Endothelial cell of umbilical vein (primary cell): ENCODE results near the gene RASL10B. TPM values are rescaled to one million over a fixed set of nuclear protein-coding genes. Genes with fewer than 3 reads are reported as not detected.

Experiments used
- BruUV-seq: library from RNA; stranded (reverse); fragments of 400-500 nt; replicated peaks from 2 replicates; lab custom pipeline; 2021; lab: Mats Ljungman, UMichigan
- CTCF ChIA-PET: fragments of 300-600, 350-600 bp; sonication (Branson Sonifier 250); formaldehyde crosslinking; loops from one replicate; lab custom pipeline; 2021; ENCODE audit warnings: antibody characterized with exemption, inconsistent platforms; lab: Charles Lee
- POLR2A ChIA-PET: fragments of 300-600, 350-600 bp; sonication (Branson Sonifier 250); formaldehyde crosslinking; loops from one replicate; lab custom pipeline; 2021; ENCODE audit warnings: antibody characterized with exemption, inconsistent platforms; lab: Charles Lee
- DNase-seq: peaks from one replicate; pipeline ENCODE4 v3.0.0-alpha.2; 2011; ENCODE audit warnings: low read depth, low spot score
- FAIRE-seq: peaks from 2 replicates; lab custom pipeline; 2011; peaks lifted over from hg19 to GRCh38; lab: Jason Lieb, UNC
- H2AFZ ChIP-seq: 2 replicates; pipeline ENCODE4 v1.6.0; 2012; ENCODE audit warnings: low read depth, low read length, control low read depth, inconsistent platforms
- H3K27ac ChIP-seq: 2 replicates; pipeline ENCODE4 v1.5.1; 2011; ENCODE audit warnings: low read depth, mild to moderate bottlenecking, control low read depth, low read length, moderate library complexity; ENCODE audit not compliant: insufficient read depth
- H3K27me3 ChIP-seq, 2 experiments: 2 replicates each; pipeline versions ENCODE4 v1.6.0 to v1.6.1; 2011; ENCODE audit warnings: low read length in 2 of 2, mixed read lengths in 1 of 2; ENCODE audit not compliant: control insufficient read depth in 2 of 2, insufficient read depth in 2 of 2
- H3K36me3 ChIP-seq, 2 experiments: 2 replicates in 1 of 2; 3 replicates in 1 of 2; pipeline ENCODE4 v1.5.1; 2011; ENCODE audit warnings: low read length in 2 of 2, mild to moderate bottlenecking in 1 of 2, moderate library complexity in 1 of 2; ENCODE audit not compliant: control insufficient read depth in 2 of 2, insufficient read depth in 2 of 2; ENCODE audit errors: extremely low read depth in 1 of 2
- H3K4me1 ChIP-seq: 3 replicates; pipeline ENCODE4 v1.5.1; 2011; ENCODE audit warnings: mild to moderate bottlenecking, low read length; ENCODE audit not compliant: control insufficient read depth, insufficient read depth; ENCODE audit errors: extremely low read depth
- H3K4me2 ChIP-seq: 2 replicates; pipeline ENCODE4 v1.6.1; 2011; ENCODE audit warnings: low read length, control low read depth, mixed read lengths; ENCODE audit not compliant: insufficient read depth
- H3K4me3 ChIP-seq, 3 experiments: fragments of 200-600 bp in 1 of 3; sonication (generic), shearing (Covaris generic) in 1 of 3; replicated peaks in 1 of 3; 2 replicates each; pipeline ENCODE4 v1.5.1; 2011 to 2016; ENCODE audit warnings: control low read depth in 3 of 3, low read length in 3 of 3, mild to moderate bottlenecking in 2 of 3, inconsistent platforms in 1 of 3, low read depth in 1 of 3, moderate library complexity in 1 of 3; ENCODE audit not compliant: insufficient read depth in 1 of 3
- H3K79me2 ChIP-seq: 2 replicates; pipeline ENCODE4 v1.6.0; 2012; ENCODE audit warnings: low read length, inconsistent platforms; ENCODE audit not compliant: control insufficient read depth, insufficient read depth
- H3K9ac ChIP-seq: replicated peaks from 2 replicates; pipeline ENCODE3; 2011; ENCODE audit warnings: low read length, control low read depth; ENCODE audit not compliant: insufficient read depth; ENCODE audit errors: extremely low read depth
- H3K9me1 ChIP-seq: replicated peaks from 3 replicates; pipeline ENCODE4 v1.6.0; 2011; ENCODE audit warnings: mild to moderate bottlenecking, low read length; ENCODE audit not compliant: control insufficient read depth, insufficient read depth; ENCODE audit errors: extremely low read depth
- H3K9me3 ChIP-seq: replicated peaks from 2 replicates; pipeline ENCODE4 v1.5.1; 2012; ENCODE audit warnings: low read length, inconsistent platforms; ENCODE audit not compliant: control insufficient read depth, insufficient read depth
- H4K20me1 ChIP-seq: replicated peaks from 2 replicates; pipeline ENCODE3; 2011; ENCODE audit warnings: mild to moderate bottlenecking, low read length; ENCODE audit not compliant: control insufficient read depth, insufficient read depth; ENCODE audit errors: extremely low read depth
- EZH2 ChIP-seq: IDR thresholded peaks from 2 replicates; pipeline ENCODE4 v1.6.1; 2012; ENCODE audit warnings: borderline replicate concordance, low read depth, mild to moderate bottlenecking, moderate library complexity, low read length, inconsistent platforms; ENCODE audit not compliant: severe bottlenecking
- FOS ChIP-seq: IDR thresholded peaks from 2 replicates; pipeline ENCODE4 v1.6.1; 2011; ENCODE audit warnings: mild to moderate bottlenecking, low read length, moderate library complexity, borderline replicate concordance; ENCODE audit not compliant: insufficient read depth
- GATA2 ChIP-seq: IDR thresholded peaks from 2 replicates; pipeline ENCODE4 v1.7.0; 2011; ENCODE audit warnings: low read depth, mild to moderate bottlenecking, moderate library complexity, mixed read lengths, low read length; ENCODE audit not compliant: insufficient read length, insufficient read depth
- MAX ChIP-seq: IDR thresholded peaks from 2 replicates; pipeline ENCODE4 v1.6.1; 2011; ENCODE audit not compliant: insufficient read depth, insufficient read length
- MYC ChIP-seq: IDR thresholded peaks from one replicate; pipeline ENCODE4 v1.6.1; 2011; ENCODE audit warnings: mild to moderate bottlenecking, low read depth, low read length
- POLR2A ChIP-seq: IDR thresholded peaks from 2 replicates; pipeline ENCODE4 v1.6.1; 2012; ENCODE audit warnings: low read depth, mild to moderate bottlenecking, control low read depth, low read length
- POLR2AphosphoS5 ChIP-seq: IDR thresholded peaks from 2 replicates; pipeline ENCODE4 v1.6.1; 2012; ENCODE audit warnings: low read depth, mild to moderate bottlenecking, control low read depth, low read length, moderate library complexity; ENCODE audit not compliant: insufficient read depth
- dilution Hi-C: fragments of 300-500 bp; cut with MboI; formaldehyde crosslinking; loops from one replicate; pipeline ENCODE4 v1.15.0; 2019; ENCODE audit warnings: low sequenced_read_pairs; ENCODE audit not compliant: extremely low pct_ligation_motif_present
- intact Hi-C: fragments of 100-400 bp; cut with micrococcal nuclease; formaldehyde crosslinking; loops from one replicate; pipeline ENCODE4 v1.10.0; 2022
- polyA plus RNA-seq, 4 experiments: library from polyadenylated mRNA; depleted of rRNA in 3 of 4; stranded (reverse) in 3 of 4; unstranded in 1 of 4; fragments of >200 nt; gene quantifications; 2 replicates each; pipeline versions ENCODE4 v1.2.1 to v1.2.3, GENCODE V29; 2011 to 2012; ENCODE audit warnings: missing spikeins in 1 of 4
- total RNA-seq: library from RNA; stranded (reverse); gene quantifications from 2 replicates; pipeline ENCODE4 v1.2.3, GENCODE V29; 2021
- TF ChIP-seq, protein P1 (sequence below), 2 donors: IDR thresholded peaks; 1 replicate in 1 of 2; 2 replicates in 1 of 2; pipeline ENCODE4 v1.5.1; 2011; ENCODE audit warnings: low read length in 2 of 2, mild to moderate bottlenecking in 2 of 2, moderate library complexity in 2 of 2, control low read depth in 1 of 2, inconsistent platforms in 1 of 2, low read depth in 1 of 2; ENCODE audit not compliant: insufficient read depth in 1 of 2; ENCODE audit errors: extremely low read depth in 1 of 2

The RASL10B gene
- total and polyA plus RNA-seq, 2 donors (not counting 3 experiments of a cell fraction or from before 2014, with no cell fraction given), result 0.19 to 0.71 TPM

- no peaks in the 10 kb centered on the region for H3K9me1 ChIP-seq
- DNase-seq (no peak), FAIRE-seq (no peak)
- no peak within 1 kb of the TSS for H2AFZ ChIP-seq
- no peak within 1 kb of the TSS for H3K9ac ChIP-seq
- dilution Hi-C loops (no loop called here), intact Hi-C loops (no loop called here)
- H3K4me2 ChIP-seq, result no peak within 1 kb of the TSS
- H3K4me3 ChIP-seq, result no peak within 1 kb of the TSS
- H3K9me3 ChIP-seq, result no peaks in the 10 kb centered on the region
- ChIA-PET CTCF (interaction anchor here (1.5 to 1.9 kb wide), 3 partner anchors 12 to 44 kb away, joined by 3 to 8 read pairs (median 5); no protein-coding TSS in a partner anchor), POLR2A (no interaction called here)
- no peak for TF ChIP-seq POLR2AphosphoS5
- TF ChIP-seq, protein P1, sequence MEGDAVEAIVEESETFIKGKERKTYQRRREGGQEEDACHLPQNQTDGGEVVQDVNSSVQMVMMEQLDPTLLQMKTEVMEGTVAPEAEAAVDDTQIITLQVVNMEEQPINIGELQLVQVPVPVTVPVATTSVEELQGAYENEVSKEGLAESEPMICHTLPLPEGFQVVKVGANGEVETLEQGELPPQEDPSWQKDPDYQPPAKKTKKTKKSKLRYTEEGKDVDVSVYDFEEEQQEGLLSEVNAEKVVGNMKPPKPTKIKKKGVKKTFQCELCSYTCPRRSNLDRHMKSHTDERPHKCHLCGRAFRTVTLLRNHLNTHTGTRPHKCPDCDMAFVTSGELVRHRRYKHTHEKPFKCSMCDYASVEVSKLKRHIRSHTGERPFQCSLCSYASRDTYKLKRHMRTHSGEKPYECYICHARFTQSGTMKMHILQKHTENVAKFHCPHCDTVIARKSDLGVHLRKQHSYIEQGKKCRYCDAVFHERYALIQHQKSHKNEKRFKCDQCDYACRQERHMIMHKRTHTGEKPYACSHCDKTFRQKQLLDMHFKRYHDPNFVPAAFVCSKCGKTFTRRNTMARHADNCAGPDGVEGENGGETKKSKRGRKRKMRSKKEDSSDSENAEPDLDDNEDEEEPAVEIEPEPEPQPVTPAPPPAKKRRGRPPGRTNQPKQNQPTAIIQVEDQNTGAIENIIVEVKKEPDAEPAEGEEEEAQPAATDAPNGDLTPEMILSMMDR (IDR thresholded peaks at IDR 0.05; ENCODE audit: extremely low read depth in 1 of 2, insufficient read depth in 1 of 2, low read depth in 1 of 2, low read length in 2 of 2), result no peak
- no peak for TF ChIP-seq MYC
- TF ChIP-seq POLR2A, result no peak
- TF ChIP-seq EZH2, result no peak
- TF ChIP-seq FOS, result no peak
- no peak for TF ChIP-seq GATA2
- no peak for TF ChIP-seq MAX
- H3K79me2 ChIP-seq, result no peaks in the 10 kb centered on the region
- H3K4me1 ChIP-seq, result peaks cover 7% of the 10 kb centered on the region
- H3K27ac ChIP-seq, result no peak within 1 kb of the TSS
- H3K36me3 ChIP-seq, result no peaks in the 10 kb centered on the region
- peaks cover 0 to 4% of the 10 kb centered on the region in 2 experiments for H3K27me3 ChIP-seq
- BruUV-seq, result no TSS peak
- H4K20me1 ChIP-seq, result no peaks in the 10 kb centered on the region
Observed at GRCh38 chr17:35760587-35760986, 29.1 kb downstream of the RASL10B start, which contains the start of gene C17orf50. TSS of gene C17orf50 (plus strand) at chr17:35760887. CDS start at chr17:35760942, 55 bp downstream.
